ENCODE results near the gene RASA2. TPM values are rescaled to one million over a fixed set of nuclear protein-coding genes. Genes with fewer than 3 reads are reported as not detected.

Gene RASA2
- total RNA-seq, 1 experiment from 2014 or later: 14.0 TPM

Other genes with a start within 250 kb of the RASA2 start
- 225 and 266 TPM in 2 replicates for gene ZBTB38, start 118.5 kb upstream of the RASA2 start, total RNA-seq (2014; rRNA removed; shearing (Covaris generic))